ENCODE results near the gene USP44.

Gene USP44

GRCh38 chr12:95474660-95474958 is 76.7 kb downstream of the USP44 start:
- H3K4me3 ChIP-seq (ENCODE audit: low read length) = peak overlapping the region; percentile 93
- no peak for DNase-seq (ENCODE audit: low read depth, low spot score)

GRCh38 chr12:95473884-95474659 is 77.2 kb downstream of the USP44 start, which contains the start of gene METAP2:
Gene METAP2, plus strand, starts transcription at chr12:95474152. Its CDS starts 28 bp downstream, at chr12:95474180.
- peak within 1 kb of the TSS; percentile 93 for H3K4me3 ChIP-seq (ENCODE audit: low read length)
- DNase-seq (ENCODE audit: low read depth, low spot score) = peak; percentile 89

GRCh38 chr12:95473231-95473883 is 77.9 kb downstream of the USP44 start:
- DNase-seq (ENCODE audit: low read depth, low spot score) = peak; percentile 50
- peak overlapping the region; percentile 93 for H3K4me3 ChIP-seq (ENCODE audit: low read length)

- DNase-seq (ENCODE audit: low read depth, low spot score) = no peak
- no peak overlapping the region for H3K4me3 ChIP-seq (ENCODE audit: low read length)
Measured at GRCh38 chr12:95470300-95470699, 81.0 kb downstream of the USP44 start.
